ENCODE measurements around the gene SLC39A9.

Gene SLC39A9

GRCh38 chr14:69505338-69506240, 107.1 kb downstream of the SLC39A9 start:
- no peak for DNase-seq

- DNase-seq, result no peak
Measured at GRCh38 chr14:69506241-69506595, 107.7 kb downstream of the SLC39A9 start.
